SU-DHL-6 (cell line): ENCODE results near the gene PINK1.

Experiments
- EZH2phosphoT487 ChIP-seq: fragments of 200-600 bp; sonication (generic), shearing (Covaris generic); conservative IDR thresholded peaks from 2 replicates; pipeline ENCODE4 v1.6.1; 2018; ENCODE audit warnings: mild to moderate bottlenecking, antibody characterized with exemption, low read length, moderate library complexity, mixed read lengths
- TF ChIP-seq, protein P1 (sequence below): fragments of 200-600 bp; sonication (generic); IDR thresholded peaks from one replicate; pipeline ENCODE4 v1.5.1; 2017; ENCODE audit warnings: antibody characterized with exemption, mild to moderate bottlenecking, low read length, moderate library complexity; ENCODE audit not compliant: insufficient read depth, poor library complexity, severe bottlenecking

DNA sequence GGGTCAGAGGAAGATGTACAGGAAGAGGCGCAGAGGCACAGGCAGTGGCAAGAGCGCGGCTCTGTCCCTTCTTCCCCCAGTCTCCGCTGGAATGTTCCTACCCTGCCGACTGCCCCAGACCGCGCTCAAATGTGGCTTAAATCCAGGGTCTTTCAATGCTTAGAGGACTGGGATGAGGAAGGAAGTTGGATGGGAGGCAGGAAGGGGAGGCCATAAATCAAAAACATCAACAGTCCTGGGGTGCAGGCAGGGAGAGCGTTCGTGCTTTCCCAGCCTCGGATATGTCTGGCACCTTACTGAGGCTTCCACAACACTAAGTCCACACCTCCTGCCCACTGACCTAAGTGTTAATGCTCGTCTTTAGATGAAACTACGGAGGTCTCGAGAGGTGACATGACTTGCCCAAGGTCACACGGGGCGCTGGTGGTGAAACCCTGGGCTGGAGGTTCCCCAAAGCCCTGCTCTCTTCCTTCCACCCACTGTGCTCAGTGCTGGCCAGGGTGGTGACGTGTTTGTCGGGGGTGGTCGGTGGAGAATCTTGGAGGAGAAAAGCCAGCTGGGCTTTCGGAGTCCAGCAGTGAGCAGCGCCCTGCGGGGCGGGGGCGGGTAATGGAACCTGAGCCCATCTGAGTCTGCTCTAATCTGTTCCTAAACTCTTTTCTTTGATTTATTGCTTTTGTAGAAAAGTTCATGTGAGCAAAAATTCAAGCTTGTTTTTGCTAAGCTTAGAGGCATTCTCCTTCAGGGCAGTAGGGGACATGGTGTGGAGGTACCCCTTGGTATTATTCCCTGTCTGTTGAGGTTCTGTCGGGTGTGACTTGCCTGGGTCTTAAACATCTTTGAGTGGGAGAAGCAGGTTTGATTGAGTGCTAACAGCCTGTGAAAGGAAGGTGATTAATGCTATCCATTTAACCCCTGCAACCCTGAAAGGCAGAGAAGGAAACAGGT, 43.7 kb upstream of the PINK1 start:
- TF ChIP-seq, protein P1, sequence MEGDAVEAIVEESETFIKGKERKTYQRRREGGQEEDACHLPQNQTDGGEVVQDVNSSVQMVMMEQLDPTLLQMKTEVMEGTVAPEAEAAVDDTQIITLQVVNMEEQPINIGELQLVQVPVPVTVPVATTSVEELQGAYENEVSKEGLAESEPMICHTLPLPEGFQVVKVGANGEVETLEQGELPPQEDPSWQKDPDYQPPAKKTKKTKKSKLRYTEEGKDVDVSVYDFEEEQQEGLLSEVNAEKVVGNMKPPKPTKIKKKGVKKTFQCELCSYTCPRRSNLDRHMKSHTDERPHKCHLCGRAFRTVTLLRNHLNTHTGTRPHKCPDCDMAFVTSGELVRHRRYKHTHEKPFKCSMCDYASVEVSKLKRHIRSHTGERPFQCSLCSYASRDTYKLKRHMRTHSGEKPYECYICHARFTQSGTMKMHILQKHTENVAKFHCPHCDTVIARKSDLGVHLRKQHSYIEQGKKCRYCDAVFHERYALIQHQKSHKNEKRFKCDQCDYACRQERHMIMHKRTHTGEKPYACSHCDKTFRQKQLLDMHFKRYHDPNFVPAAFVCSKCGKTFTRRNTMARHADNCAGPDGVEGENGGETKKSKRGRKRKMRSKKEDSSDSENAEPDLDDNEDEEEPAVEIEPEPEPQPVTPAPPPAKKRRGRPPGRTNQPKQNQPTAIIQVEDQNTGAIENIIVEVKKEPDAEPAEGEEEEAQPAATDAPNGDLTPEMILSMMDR = no peak
- no peak for TF ChIP-seq EZH2phosphoT487
